NCI-H1417 (cell line): Measurements from ENCODE around the gene ATXN2.

Experiments used
- DNase-seq, 3 experiments: peaks; one replicate each; lab custom pipeline; 2025; lab: John Stamatoyannopoulos, UW

The ATXN2 gene

GRCh38 chr12:111453071-111453989, 145.8 kb downstream of the ATXN2 start:
- DNase-seq = no peak

GRCh38 chr12:111451649-111452129, 147.4 kb downstream of the ATXN2 start:
- peak; percentile 38 to 76 (median 43) for DNase-seq

GRCh38 chr12:111451232-111451631, 147.9 kb downstream of the ATXN2 start:
- DNase-seq = no peak

GRCh38 chr12:111450676-111451075, 148.4 kb downstream of the ATXN2 start:
- DNase-seq = no peak

- DNase-seq = no peak
Measured at GRCh38 chr12:111448846-111449790, 150.0 kb downstream of the ATXN2 start.

- DNase-seq = no peak
Measured at GRCh38 chr12:111448266-111448830, 150.8 kb downstream of the ATXN2 start.

- DNase-seq = no peak
Measured at GRCh38 chr12:111447571-111448265, 151.4 kb downstream of the ATXN2 start.

GRCh38 chr12:111446631-111447570, 152.2 kb downstream of the ATXN2 start:
- no peak for DNase-seq

GRCh38 chr12:111445726-111446581, 153.2 kb downstream of the ATXN2 start:
- DNase-seq = peak in 2 of 3 experiments; percentile 49 to 67

- DNase-seq = no peak
Measured at GRCh38 chr12:111444925-111445725, 154.0 kb downstream of the ATXN2 start.

- DNase-seq = no peak
Measured at GRCh38 chr12:111444314-111444924, 154.7 kb downstream of the ATXN2 start.

- DNase-seq = no peak
Measured at GRCh38 chr12:111443586-111443985, 155.5 kb downstream of the ATXN2 start.

GRCh38 chr12:111443086-111443485, 156.0 kb downstream of the ATXN2 start:
- DNase-seq = no peak

- DNase-seq = no peak
Measured at GRCh38 chr12:111442301-111443045, 156.6 kb downstream of the ATXN2 start.

- no peak for DNase-seq
Measured at GRCh38 chr12:111441107-111441928, 157.8 kb downstream of the ATXN2 start.

GRCh38 chr12:111440631-111441030, 158.5 kb downstream of the ATXN2 start:
- DNase-seq = no peak
